ENCODE results near the gene FBXW4. TPM values are rescaled to one million over a fixed set of nuclear protein-coding genes. Genes with fewer than 3 reads are reported as not detected.

The FBXW4 gene
- total and polyA plus RNA-seq, 4 donors, result 28.0 to 65.6 (median 54.5) TPM

- Histone ChIP-seq H3K9me3 (ENCODE audit: control insufficient read depth in 4 of 4, insufficient read depth in 3 of 4, low read length in 3 of 4) (peaks cover 0 to 1% (median 0%) of the 10 kb centered on the region in 4 donors), H3K4me1 (ENCODE audit: control insufficient read depth in 5 of 5, insufficient read depth in 5 of 5, low read length in 5 of 5) (peaks cover 0 to 2% (median 0%) of the 10 kb centered on the region in 5 donors), H3K27me3 (ENCODE audit: control insufficient read depth in 3 of 3, insufficient read depth in 3 of 3, low read length in 2 of 3) (no peaks in the 10 kb centered on the region), H3K9ac (ENCODE audit: insufficient read depth in 1 of 2, low read length in 2 of 2) (no peak overlapping the region), H3K4me3 (no peak overlapping the region), H3K36me3 (ENCODE audit: control insufficient read depth in 4 of 4, insufficient read depth in 4 of 4, low read length in 4 of 4) (no peaks in the 10 kb centered on the region), H3K27ac (ENCODE audit: low read depth in 1 of 2, low read length in 1 of 2) (no peak overlapping the region)
- 91 to 96% methylated on average over 3 of the region's 3 CpGs for WGBS, 2 donors
- no peak for TF ChIP-seq CTCF (IDR thresholded peaks at IDR 0.05; ENCODE audit: control extremely low read depth, extremely low read depth)
- no peak for ATAC-seq (ENCODE audit: insufficient read depth, low FRiP score)
- no peak for DNase-seq
Observed at GRCh38 chr10:101718690-101719275, 23.8 kb upstream of the FBXW4 start.

- ATAC-seq (ENCODE audit: insufficient read depth, low FRiP score), result no peak
- Histone ChIP-seq H3K27ac (ENCODE audit: low read depth in 1 of 2, low read length in 1 of 2) (no peak overlapping the region), H3K9me3 (ENCODE audit: control insufficient read depth in 4 of 4, insufficient read depth in 3 of 4, low read length in 3 of 4) (peaks cover 0 to 1% (median 0%) of the 10 kb centered on the region in 4 donors), H3K27me3 (ENCODE audit: control insufficient read depth in 3 of 3, insufficient read depth in 3 of 3, low read length in 2 of 3) (no peaks in the 10 kb centered on the region), H3K9ac (ENCODE audit: insufficient read depth in 1 of 2, low read length in 2 of 2) (no peak overlapping the region), H3K36me3 (ENCODE audit: control insufficient read depth in 4 of 4, insufficient read depth in 4 of 4, low read length in 4 of 4) (no peaks in the 10 kb centered on the region), H3K4me3 (no peak overlapping the region), H3K4me1 (ENCODE audit: control insufficient read depth in 5 of 5, insufficient read depth in 5 of 5, low read length in 5 of 5) (peaks cover 0 to 2% (median 0%) of the 10 kb centered on the region in 5 donors)
- no peak for TF ChIP-seq CTCF (IDR thresholded peaks at IDR 0.05; ENCODE audit: control extremely low read depth, extremely low read depth)
- WGBS, 2 donors, result 78 to 87% methylated on average over 10 of the region's 10 CpGs
- DNase-seq, result peak in 2 of 3 donors; percentile 31 to 43
Observed at GRCh38 chr10:101716891-101717659, 22.1 kb upstream of the FBXW4 start.

- ATAC-seq (ENCODE audit: insufficient read depth, low FRiP score) (no peak), DNase-seq (no peak)
- peaks cover 0 to 1% (median 0%) of the 10 kb centered on the region in 4 donors for H3K9me3 ChIP-seq (ENCODE audit: control insufficient read depth in 4 of 4, insufficient read depth in 3 of 4, low read length in 3 of 4)
- H3K27ac ChIP-seq (ENCODE audit: low read depth in 1 of 2, low read length in 1 of 2), result no peak overlapping the region
- no peaks in the 10 kb centered on the region for H3K36me3 ChIP-seq (ENCODE audit: control insufficient read depth in 4 of 4, insufficient read depth in 4 of 4, low read length in 4 of 4)
- no peak for TF ChIP-seq CTCF (IDR thresholded peaks at IDR 0.05; ENCODE audit: control extremely low read depth, extremely low read depth)
- 87 to 95% methylated on average over 2 of the region's 2 CpGs for WGBS, 2 donors
- H3K27me3 ChIP-seq (ENCODE audit: control insufficient read depth in 3 of 3, insufficient read depth in 3 of 3, low read length in 2 of 3), result peaks cover 0 to 14% (median 8%) of the 10 kb centered on the region in 3 donors
- no peak overlapping the region for H3K4me3 ChIP-seq
- no peak overlapping the region for H3K9ac ChIP-seq (ENCODE audit: insufficient read depth in 1 of 2, low read length in 2 of 2)
- peaks cover 0 to 7% (median 0%) of the 10 kb centered on the region in 5 donors for H3K4me1 ChIP-seq (ENCODE audit: control insufficient read depth in 5 of 5, insufficient read depth in 5 of 5, low read length in 5 of 5)
Observed at GRCh38 chr10:101712997-101713396, 18.0 kb upstream of the FBXW4 start.

Data from lung (tissue), 12 donors.